ENCODE results near the gene PDXP.
A peak's percentile ranks its signal among the peaks of the same experiment; 100 is the strongest.

PDXP gene

DNA sequence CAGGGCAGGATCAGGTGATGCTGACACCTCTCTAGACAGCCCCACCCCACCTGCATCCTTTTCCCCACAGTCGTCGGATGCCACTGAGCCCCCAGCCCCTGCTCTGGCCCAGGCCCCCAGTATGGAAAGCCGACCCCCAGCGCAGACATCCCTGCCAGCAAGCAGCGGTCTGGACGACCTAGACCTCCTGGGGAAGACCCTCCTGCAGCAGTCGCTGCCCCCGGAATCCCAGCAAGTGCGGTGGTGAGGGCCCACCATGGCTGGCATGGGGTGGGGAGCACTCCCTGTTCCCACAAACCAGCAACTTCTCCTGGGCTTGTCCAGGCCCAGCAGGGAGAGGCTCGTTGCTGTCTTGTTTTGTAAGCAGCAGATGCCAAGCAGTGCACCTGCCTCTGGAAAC, 28.6 kb upstream of the PDXP start:
- DNase-seq: no peak

DNA sequence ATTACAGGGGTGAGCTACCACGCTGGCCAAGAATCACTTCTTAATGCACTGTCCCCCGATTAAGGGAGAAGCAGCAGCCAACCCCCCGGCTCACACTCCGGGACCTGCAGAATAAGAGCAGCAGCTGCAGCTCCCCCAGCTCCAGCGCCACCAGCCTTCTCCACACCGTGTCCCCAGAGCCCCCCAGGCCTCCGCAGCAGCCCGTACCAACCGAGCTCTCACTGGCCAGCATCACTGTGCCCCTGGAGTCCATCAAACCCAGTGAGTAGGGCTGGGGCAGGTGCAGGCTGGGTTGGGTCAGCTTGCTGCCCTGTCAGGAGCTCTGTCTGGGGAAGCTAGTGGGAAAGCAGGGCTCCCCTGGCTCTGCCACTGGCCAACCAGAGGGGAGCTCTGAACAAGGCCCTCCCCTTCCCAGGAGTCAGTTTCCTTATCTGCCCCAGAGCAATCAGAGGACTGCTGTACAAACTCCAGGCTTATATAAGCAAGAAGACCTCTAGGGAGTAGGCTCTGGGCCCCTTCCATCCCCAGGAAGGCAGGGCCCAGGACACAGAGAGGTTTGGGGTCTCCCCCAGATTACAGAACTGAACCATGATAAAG, 27.6 kb upstream of the PDXP start:
- DNase-seq: no peak

DNA sequence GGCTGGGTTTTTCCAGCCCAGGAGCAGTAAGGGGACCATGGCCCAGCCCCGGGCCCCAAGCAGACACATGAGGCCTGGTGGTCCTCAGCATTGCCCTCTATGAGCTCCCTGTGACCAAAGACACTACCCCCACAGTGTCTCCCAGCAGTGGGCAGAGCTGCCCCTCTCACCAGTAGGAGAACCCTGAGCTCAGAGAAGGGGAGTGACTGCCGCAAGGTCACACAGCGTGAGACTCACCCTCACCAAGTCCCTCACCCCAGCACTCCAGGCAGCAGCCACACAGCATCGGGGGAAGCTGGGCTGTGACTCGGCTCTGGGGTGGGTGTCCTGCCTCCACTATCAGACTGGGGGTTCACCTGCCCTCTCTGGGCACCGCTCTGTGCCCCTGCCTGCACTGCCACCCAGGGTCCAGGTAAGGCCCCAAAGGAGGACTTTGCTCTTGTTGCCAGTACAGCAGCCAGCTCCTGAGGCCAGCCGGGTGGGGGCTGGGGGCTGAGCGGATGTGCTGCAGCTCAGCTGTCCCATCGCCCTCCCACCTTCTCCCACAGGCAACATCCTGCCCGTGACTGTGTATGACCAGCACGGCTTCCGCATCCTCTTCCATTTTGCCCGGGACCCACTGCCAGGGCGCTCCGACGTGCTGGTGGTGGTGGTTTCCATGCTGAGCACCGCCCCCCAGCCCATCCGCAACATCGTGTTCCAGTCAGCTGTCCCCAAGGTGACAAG, 26.9 kb upstream of the PDXP start:
- DNase-seq: no peak

DNA sequence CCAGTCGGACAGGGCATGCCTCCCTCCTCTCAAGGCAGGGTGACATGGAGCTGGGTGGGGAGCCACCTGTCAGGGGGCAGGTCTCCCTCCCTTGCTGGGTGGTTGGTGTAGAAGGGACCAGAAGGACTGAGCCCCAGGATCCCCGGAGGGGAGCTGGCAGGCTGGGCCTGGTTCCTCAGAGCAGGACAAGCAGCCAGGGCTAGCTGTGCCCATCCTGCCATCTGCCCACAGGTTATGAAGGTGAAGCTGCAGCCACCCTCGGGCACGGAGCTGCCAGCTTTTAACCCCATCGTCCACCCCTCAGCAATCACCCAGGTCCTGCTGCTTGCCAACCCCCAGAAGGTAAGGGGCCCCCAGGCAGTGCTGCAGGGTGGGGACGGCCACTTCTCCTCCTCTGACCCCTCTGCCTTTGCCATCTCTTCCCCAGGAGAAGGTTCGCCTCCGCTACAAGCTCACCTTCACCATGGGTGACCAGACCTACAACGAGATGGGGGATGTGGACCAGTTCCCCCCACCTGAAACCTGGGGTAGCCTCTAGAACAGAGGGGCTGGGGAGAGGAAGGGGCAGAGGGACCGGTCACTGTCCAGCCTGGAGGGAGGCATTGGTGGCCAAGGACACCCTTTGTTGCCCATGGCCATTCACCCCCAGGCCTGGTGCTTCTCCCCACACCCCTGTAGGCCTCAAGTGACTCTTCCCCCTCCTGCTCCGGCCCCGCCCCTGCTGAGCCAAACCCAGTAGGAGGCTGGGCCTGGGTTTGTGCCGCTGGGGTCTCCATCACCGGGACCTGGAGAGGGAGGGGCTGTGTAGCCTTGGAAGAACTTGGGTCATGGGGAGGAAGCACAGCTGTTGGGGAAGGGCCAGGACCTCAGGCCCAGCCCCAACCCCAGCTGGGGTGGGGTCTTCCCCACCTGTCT, 26.1 kb upstream of the PDXP start:
- DNase-seq: no peak

DNA sequence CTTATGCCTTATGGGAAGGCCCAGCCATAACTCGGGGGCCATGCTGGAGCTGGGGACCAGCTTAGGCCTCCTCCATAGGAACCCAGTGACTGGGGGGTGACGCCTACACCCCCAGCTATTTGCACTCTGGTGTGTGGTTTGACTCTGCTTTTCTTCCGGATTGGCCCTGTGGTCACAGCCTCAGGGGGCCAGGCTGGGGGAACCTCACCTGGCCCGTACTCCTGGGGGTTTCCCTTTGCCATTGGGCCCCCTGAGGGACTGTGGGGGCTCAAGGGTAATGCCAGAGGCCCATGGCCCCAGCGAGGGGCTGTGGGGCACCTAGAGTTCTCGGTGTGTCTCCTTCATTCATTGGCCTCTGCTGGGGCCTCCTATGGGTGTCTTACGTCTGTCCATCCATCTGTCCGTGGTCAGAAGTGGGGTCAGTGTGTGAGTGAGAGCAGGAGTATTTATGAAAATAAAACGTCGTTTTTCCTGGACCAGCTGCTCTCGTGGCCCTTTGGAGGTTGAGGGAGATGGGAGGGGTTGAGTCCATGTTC, 25.4 kb upstream of the PDXP start:
- DNase-seq: no peak

DNA sequence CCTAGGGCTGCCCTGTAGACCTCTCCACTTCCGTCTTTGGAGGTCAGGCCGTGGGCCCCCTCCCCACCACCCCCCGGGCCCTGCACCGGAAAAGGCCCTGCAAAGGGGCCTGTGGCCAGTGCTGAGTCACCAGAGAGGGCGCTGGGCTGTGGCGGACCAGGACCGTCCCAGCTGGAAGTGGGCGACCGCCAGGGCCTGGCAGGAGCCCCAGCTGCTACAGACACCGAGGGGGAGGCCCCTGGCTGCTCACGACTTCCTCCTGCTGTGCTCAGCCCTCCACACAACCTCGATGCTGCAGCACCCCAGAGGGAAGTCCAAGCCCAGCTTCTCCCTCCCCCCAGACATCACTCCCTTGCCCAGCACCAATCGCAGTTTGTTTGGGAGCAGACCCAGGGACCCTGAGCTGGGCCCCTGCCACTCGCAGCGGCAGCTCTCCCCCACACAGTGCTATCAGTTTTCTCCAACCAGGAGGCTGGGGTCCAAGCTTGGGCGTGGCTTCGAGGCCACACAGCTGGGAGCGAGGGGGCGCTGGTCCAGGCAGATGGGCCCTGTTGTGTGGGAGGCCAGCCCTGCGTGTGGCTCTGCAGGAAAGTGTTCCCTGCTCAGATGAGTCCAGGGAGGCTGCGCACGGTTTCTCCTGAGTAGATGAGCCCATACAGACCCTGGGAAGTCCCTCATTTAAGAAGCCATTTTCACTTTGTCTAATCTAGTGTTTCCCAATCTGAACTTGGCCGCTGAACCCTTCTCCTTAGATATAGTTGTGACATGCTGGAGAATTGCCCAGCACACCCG, 24.7 kb upstream of the PDXP start:
- DNase-seq: no peak

DNA sequence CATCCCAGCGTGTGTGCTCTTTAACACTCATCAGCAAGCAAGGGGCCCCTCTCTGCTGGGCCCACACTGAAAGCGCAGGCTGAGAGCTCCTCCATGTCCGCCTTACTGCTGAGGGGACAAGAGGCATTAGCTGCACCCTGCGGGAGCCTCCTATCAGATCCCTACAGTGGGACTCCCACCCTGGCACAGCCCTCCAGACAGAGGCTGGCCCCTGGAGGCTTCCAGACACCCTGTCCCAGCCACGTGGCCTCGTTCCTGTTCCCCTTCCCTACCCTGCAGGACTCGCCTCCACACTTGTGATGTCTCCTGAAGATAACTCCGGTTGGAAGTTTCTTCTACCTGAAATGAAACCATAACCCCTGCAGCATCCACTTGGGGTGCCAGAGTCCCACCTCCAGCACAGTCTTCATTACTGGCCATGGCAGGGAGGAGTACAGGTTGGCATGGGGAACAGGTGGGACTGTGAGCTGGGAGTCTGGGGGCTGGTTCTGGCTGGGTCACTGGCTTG, 24.1 kb upstream of the PDXP start:
- no peak for DNase-seq

DNA sequence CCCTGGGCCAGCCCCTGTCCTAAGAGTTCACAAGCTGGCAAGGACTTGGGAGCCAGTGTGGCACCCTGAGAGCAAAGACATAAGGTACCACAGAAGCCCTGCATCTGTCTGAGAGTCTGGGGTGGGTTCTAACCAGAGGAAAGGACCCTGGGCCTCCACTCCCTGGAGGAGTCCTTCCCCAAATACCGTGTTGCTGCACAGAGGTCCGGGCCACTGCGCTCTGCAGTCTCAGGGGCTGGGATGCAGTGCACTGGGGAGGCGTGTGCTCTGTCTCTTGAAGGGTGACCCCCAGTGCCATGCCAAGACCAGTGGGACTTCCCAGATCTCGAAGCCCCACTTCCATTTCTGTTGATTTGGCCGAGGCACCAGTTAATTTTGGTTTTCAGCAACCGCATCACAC, 23.4 kb upstream of the PDXP start:
- DNase-seq: no peak

DNA sequence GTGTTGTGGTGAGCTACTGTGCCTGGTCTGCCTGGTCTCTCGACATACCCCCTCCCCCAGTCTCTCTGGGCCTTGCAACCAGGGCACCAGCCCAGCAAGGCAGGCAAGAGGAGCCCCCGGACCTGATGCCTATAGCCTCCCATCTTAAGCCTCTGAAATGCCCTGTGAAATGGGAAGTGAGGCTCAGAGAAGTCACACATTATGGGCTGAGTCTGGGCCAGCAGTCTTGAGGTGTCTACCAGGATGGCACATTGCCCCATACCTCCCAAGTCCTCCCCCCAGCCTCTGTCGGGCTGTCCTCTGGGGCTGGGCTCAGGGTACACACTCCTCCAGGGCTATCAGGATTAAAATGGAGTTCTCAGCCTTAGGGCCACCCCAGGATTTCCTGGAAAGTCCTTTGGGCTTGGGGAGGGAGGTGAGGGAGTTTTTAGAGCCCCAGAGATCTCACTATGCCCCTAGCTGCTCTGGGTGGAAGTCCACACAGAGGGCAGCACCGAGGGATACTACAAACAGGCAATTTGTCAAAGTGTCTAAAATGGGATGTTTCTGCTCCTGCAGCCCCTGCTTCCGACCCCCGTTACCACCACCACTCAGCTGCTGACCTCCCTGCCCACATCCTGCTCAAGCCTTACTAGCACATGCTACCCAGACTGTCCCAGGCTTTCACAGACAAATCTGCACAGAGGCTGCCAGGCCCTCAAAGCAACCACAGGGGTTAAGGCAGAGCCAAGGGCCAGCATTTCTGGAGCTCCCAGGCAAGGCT, 22.2 kb upstream of the PDXP start:
- no peak for DNase-seq

DNA sequence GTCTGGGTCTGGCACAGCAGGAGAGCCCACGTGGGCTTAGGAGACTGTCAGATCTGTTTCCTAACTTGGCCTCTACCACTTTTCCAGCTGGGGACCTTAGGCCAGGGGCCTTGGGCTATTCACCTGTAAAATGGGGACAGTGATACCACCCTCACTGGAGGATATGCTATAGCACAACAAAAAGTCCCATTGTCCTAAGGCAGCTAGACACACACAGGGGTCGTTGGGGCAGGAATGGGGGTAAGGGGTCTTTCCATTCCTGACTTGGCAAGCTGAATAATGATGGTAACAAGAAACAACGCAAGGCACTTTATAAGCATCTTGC, 21.6 kb upstream of the PDXP start:
- no peak for DNase-seq

DNA sequence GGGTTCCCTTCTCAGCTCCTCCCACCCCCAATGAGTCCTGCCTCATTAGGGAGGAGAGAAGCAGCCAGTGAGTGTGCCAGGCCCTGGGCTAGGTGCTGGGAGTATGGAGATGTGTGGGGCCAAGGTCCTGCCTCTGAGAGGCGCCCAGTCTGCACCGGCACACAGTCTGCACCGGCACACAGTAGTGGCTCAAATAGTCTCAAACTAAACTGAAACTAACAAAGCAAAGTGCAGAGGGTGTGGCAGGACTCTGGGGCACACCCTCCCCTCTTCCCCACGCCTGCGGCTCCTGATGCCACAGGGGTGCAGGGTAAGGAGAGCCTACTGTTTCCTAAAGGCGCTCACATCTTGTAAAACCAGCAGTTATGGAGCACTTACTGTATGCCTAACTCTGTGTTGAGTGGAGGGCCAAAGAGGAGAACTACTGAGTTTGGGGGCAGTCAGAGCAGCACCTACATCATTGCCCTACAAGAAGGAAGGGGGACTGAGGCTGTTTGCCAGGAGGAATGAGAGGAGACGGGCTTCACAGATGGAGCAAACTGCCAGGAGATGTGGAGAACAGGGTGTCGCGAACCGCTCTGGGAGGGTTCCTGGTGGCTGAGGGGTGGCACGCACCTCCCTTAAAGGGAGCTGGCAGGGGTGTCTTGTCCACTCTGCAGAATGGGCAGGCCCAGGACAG, 20.0 kb upstream of the PDXP start:
- no peak for DNase-seq

DNA sequence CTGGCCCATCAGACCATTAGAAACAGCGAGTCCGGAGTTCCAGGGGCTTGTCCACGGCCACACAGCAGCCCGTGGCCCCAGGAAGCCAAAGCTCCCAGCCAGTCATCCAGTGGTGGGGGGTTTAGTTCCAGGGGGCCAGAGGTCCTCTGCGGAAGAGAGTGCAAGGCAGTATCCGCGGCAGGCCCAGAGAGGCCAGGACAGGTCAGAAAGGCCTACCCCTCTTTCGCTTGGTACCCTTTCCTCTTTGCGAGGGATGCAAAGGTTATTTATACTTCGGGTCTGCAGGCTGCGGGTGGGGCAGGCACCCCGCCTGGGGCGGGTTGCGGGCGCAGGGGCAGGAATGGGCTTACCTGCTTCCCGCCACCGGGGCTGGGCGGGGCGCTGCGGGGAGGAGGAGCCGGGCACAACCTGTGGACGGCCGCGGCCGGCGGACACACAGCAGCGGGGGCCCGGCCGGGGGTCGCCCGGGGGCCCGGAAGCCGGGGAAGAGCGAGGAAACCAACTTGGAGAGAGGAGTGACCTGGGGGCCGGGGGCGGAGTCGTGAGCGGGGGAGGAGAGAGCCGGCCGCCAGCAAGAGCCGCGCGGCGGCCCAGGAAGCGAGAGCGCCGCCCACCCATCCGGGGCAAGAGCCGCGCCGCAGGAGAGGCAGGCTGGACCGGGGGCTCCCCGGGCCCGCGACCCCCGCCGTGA, 19.3 kb upstream of the PDXP start, which contains the start of gene SH3BP1:
Gene SH3BP1, plus strand, starts transcription at position 600 of the 691 bp plus-strand sequence. CDS start 119 bp downstream, outside the sequence.
- DNase-seq: peak in 1 of 2 experiments; percentile 27

DNA sequence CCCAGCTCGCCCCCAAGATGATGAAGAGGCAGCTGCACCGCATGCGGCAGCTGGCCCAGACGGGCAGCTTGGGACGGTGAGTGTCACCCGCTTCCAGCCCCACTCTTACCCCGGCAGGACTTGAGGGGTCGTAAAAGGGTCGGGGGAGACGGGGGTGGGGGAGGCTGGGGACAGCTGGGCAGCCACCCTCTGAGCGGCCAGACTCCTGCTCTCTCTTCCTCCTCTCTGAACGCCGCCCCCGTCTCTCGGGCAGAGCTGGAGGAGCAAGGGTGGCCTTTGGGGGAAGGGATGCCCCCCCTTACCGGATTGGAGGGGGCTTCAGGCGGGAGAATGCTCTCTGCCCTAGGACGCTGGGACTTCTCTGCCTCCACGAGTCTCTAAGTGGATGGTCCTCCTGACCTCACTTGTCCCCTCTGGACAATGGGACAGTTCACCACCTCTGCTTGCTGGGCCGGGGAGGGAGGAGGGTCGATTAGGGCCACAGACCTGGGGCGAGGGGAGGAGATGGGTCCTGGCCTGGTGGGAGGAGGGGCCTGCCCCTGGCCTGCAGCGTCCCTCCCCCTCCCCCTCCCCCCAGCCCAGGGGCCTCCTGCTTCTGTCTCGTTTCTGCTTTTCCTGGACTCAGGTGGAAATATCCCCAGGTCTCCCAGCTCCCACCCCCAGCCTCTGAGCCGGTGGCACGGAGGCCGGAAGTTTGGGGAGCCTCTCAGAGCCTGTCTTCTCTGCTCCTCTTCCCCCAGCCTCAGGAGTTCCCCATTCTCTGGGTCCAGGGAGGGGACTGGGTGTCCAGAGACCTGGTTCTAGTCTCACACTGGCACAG, 18.5 kb upstream of the PDXP start:
- no peak for DNase-seq

DNA sequence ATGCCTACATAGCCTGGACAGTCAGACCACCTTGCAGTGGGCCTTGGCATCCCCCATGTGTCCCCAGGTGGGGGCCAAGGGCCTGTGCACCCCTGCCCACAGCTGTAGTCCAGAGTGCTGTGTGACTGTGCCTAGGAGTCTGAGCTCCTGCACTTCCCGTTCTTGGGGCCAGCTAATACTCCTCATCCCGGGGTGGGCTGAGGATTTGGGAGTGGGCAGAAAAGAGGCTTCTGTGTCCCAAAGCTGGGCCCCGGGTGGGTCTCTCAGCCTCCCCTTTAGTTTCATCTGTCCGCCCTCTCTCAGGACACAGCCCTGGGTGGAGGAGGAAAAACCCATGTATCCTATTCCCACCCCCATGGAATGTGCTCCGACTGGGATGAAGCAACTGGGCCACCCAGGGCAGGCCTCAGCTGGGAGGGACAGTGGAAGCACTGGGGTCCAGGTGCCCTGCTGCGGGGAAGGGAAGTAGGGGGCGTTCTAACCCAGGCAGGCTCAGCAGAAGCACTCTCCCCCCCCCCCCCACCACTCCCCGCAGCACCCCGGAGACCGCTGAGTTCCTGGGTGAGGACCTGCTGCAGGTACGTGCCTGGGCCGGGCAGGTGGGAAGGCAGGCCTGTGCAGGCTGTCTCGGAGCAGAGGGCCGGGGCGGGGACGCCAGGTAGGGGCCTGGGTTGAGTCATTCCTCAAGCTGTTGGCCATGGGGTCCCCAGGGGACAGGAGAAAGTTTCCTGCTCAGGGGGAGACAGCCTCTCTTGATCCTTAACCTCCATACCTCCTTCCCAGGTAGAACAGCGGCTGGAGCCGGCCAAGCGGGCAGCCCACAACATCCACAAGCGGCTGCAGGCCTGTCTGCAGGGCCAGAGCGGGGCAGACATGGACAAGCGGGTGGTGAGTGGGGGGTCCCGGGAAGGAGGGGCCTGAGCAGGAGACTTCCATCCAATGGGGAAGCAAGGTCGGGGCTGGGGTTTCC, 17.6 kb upstream of the PDXP start:
- no peak for DNase-seq

DNA sequence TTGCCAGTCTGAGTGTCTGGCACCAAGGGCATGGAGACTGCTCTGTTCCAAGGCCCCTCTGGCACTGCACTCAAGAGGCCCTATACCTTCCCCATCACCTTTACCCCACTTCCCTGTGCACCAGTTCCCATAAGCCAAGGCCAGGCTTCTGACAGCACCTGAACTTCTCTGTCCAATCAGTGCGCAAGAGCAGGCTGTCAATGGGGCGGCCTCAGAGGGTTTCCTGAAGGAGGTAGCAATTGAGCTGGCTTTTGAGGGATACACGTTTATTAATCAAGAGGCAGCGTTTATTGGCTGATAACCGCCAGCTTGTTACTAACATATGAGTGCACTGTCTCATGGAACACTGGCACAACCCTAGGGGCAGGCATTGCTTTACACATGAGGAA, 17.0 kb upstream of the PDXP start:
- DNase-seq: no peak

DNA sequence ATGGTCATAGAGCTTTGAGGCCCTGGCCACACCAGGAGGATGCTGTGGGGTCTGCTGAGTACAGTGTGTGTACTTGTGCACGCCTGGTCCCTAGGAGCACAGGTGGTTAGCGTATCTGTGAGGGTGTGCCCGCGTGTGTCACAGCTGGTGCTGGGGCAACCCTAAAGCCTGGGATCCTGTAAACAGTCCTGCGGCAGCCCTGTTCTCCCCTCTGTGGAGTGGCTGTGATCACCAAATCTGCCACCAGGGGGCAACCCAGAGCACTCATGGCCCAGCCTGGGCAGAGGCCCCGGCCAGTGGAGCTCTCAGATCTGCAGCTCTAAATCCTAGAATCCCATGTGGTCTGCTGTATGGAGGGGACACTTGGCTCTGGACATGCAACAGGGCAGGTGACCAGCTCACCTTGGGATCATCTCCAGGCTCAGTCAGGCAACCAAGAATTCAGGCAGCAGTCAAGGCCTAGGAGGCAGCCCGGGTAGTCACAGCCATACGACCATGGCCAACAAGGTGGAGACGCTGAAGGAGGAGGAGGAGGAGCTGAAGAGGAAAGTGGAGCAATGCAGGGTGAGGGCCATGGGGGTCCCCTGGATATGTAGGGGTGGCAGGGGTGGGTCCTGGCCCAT, 15.2 kb upstream of the PDXP start:
- peak in 1 of 2 experiments; percentile 55 for DNase-seq

DNA sequence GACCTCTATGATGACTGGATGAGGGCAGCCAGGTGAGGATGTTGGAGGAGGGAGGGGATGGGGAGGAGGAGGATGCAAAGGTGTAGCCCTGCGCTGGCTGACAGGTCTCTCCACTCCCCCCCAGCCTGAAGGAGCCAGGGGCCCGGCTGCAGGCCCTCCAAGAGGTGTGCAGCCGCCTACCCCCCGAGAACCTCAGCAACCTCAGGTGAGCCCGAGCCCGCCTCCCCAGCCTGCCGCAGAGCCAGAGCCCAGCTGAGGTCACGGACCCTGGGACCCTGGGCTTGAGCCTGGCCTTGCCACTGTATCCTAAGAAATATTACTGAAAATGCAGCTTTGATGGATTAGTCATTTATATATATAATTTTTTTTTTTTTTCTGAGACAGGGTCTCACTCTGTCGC, 11.2 kb upstream of the PDXP start:
- no peak for DNase-seq

DNA sequence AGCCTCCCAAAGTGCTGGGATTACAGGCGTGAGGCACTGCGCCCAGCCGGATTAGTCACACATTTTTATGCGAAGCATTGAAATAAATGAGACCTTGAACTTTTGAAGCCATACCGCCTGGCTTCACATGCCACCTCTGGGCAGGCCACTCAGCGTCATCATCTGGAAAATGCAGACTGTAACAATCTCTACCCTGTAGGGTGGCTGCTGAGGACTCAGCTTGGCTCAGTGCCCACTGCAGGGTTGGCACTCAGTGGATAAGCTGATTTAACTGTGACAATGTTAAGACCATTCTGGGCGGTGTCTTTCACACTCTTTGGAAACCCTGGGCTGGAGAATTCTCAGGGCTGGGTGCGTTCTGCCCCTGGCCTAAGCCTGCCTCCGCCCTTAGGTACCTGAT, 10.6 kb upstream of the PDXP start:
- no peak for DNase-seq
